Cardiac muscle cell (in vitro differentiated cells and primary cell): ENCODE results near the gene DLGAP1. TPM values are rescaled to one million over a fixed set of nuclear protein-coding genes. Genes with fewer than 3 reads are reported as not detected.

Experiments used
- DNase-seq, 2 donors: peaks; one replicate each; pipeline versions ENCODE4 v3.0.0 to v3.0.0-alpha.2; 2010 to 2017; ENCODE audit warnings: low read depth in 1 of 2, low spot score in 1 of 2
- H3K27ac ChIP-seq: fragments of 200-600 bp; sonication (generic); 2 replicates; pipeline ENCODE4 v1.5.1; 2016
- H3K27me3 ChIP-seq: fragments of 200-600 bp; sonication (generic); 2 replicates; pipeline ENCODE4 v1.6.0; 2016; ENCODE audit warnings: control low read depth
- H3K36me3 ChIP-seq: fragments of 200-600 bp; sonication (generic); 2 replicates; pipeline ENCODE4 v1.5.1; 2016; ENCODE audit warnings: control low read depth
- H3K4me1 ChIP-seq: fragments of 200-600 bp; sonication (generic); 2 replicates; pipeline ENCODE4 v1.8.1; 2017; ENCODE audit warnings: low read depth, mild to moderate bottlenecking, mixed run types
- H3K4me3 ChIP-seq: fragments of 200-600 bp; sonication (generic); 2 replicates; pipeline ENCODE4 v1.5.1; 2016; ENCODE audit warnings: mild to moderate bottlenecking
- H3K9me3 ChIP-seq: fragments of 200-600 bp; sonication (generic); 2 replicates; pipeline ENCODE4 v1.5.1; 2017; ENCODE audit warnings: low read depth, mild to moderate bottlenecking, control low read depth
- CTCF ChIP-seq: IDR thresholded peaks from 2 replicates; pipeline ENCODE4 v1.5.1; 2012; ENCODE audit warnings: low read depth, mild to moderate bottlenecking, low read length
- polyA plus RNA-seq: library from polyadenylated mRNA; unstranded; fragments of >200 nt; fragmentation: Nextera tagmentation; extraction: Ambion mirVana; gene quantifications from 2 replicates; pipeline ENCODE4 v1.2.1, GENCODE V29; 2016
- total RNA-seq: library from RNA; depleted of rRNA; stranded (reverse); fragments of >200 nt; gene quantifications from 2 replicates; pipeline ENCODE4 v1.2.3, GENCODE V29; 2016

The DLGAP1 gene
- total and polyA plus RNA-seq, 2 experiments from 2014 or later: 2.5 to 7.9 TPM

GRCh38 chr18:3524706-3525105 is 930.4 kb downstream of the DLGAP1 start:
- Histone ChIP-seq H3K27ac (no peak overlapping the region), H3K36me3 (no peaks in the 10 kb centered on the region), H3K4me3 (no peak overlapping the region), H3K27me3 (no peaks in the 10 kb centered on the region), H3K4me1 (peaks cover 17% of the 10 kb centered on the region), H3K9me3 (no peaks in the 10 kb centered on the region)
- no peak for TF ChIP-seq CTCF
- no peak for DNase-seq

- H3K4me3 ChIP-seq: no peak overlapping the region
- TF ChIP-seq CTCF: no peak
- no peaks in the 10 kb centered on the region for H3K27me3 ChIP-seq
Measured at GRCh38 chr18:3520230-3521085, 934.6 kb downstream of the DLGAP1 start.

DNA sequence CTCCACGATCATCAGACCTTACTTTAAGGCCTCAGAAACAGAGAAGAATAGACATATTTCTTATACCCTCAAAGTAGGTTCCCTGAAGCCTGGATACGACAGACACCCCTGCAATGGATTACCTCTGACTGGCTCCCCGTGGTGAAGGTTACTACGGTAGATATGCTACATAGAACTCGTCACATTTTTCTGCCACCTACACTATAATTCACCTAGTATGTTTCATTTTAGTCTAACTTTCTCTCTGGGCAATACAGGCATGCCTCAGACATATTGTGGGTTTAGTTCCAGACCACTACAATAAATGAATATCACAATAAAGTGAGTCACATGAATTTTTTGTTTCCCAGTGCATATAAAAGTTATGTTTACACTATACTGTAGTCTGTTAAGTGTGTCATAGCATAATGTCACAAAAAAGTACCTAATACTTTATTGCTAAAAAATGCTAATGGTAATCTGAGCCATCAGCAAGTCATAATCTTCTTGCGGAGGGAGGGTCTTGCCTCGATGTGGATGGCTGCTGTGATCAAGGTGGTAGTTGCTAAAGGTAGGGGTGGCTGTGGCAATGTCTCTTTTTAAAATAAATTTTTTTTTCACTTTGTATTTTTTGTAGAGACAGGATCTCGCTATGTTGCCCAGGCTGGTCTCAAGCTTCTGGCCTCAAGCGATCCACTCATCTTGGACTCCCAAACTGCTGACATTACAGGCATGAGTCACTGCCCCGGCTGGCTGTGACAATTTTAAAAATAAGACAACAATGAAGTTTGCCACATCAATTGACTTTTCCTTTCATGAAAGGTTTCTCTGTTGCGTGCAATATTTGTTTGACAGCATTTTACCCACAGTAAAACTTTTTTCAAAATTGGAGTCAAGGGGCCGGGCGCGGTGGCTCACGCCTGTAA is 940.5 kb downstream of the DLGAP1 start:
- Histone ChIP-seq H3K4me3 (no peak overlapping the region), H3K27ac (no peak overlapping the region), H3K27me3 (no peaks in the 10 kb centered on the region), H3K4me1 (no peaks in the 10 kb centered on the region), H3K9me3 (no peaks in the 10 kb centered on the region), H3K36me3 (no peaks in the 10 kb centered on the region)
- no peak for DNase-seq
- TF ChIP-seq CTCF: no peak

More at GRCh38 chr18:3520230-3521085, 934.6 kb downstream of the DLGAP1 start:
- no peaks in the 10 kb centered on the region for H3K36me3 ChIP-seq
- no peaks in the 10 kb centered on the region for H3K9me3 ChIP-seq
- H3K4me1 ChIP-seq: no peaks in the 10 kb centered on the region
- DNase-seq: no peak
- no peak overlapping the region for H3K27ac ChIP-seq

GRCh38 chr18:3513481-3513880 is 941.6 kb downstream of the DLGAP1 start:
- Histone ChIP-seq H3K4me3 (no peak overlapping the region), H3K4me1 (no peaks in the 10 kb centered on the region), H3K9me3 (no peaks in the 10 kb centered on the region)

GRCh38 chr18:3511980-3512379 is 943.1 kb downstream of the DLGAP1 start:
- no peaks in the 10 kb centered on the region for H3K4me1 ChIP-seq
- H3K9me3 ChIP-seq: no peaks in the 10 kb centered on the region
- H3K27me3 ChIP-seq: no peaks in the 10 kb centered on the region
- H3K4me3 ChIP-seq: no peak overlapping the region
- no peaks in the 10 kb centered on the region for H3K36me3 ChIP-seq
- no peak overlapping the region for H3K27ac ChIP-seq
- peak in 1 of 2 donors; percentile 80 for DNase-seq
- no peak for TF ChIP-seq CTCF

More at GRCh38 chr18:3513481-3513880, 941.6 kb downstream of the DLGAP1 start:
- Histone ChIP-seq H3K36me3 (no peaks in the 10 kb centered on the region), H3K27me3 (no peaks in the 10 kb centered on the region), H3K27ac (no peak overlapping the region)
- no peak for DNase-seq
- TF ChIP-seq CTCF: no peak
